HepG2 (cell line): ENCODE results near the gene TSPYL1. TPM values are rescaled to one million over a fixed set of nuclear protein-coding genes. Genes with fewer than 3 reads are reported as not detected.

Experiments
- GFI1 ChIP-seq: sonication (generic); formaldehyde crosslinking; IDR thresholded peaks from 2 replicates; pipeline ENCODE4 v1.5.0; 2020; ENCODE audit warnings: missing genetic modification reagents, mild to moderate bottlenecking, borderline replicate concordance
- MLLT10 ChIP-seq: sonication (generic); formaldehyde crosslinking; IDR thresholded peaks from 2 replicates; pipeline ENCODE4 v1.4.0; 2020; ENCODE audit warnings: missing genetic modification reagents
- NBN ChIP-seq: fragments of 450-650 bp; conservative IDR thresholded peaks from 2 replicates; pipeline ENCODE4 v1.6.1; 2017
- PHF5A ChIP-seq: IDR thresholded peaks from one replicate; pipeline ENCODE4 v1.6.1; 2018; ENCODE audit warnings: low read depth, missing genetic modification reagents; ENCODE audit not compliant: unreplicated experiment
- RFXAP ChIP-seq: sonication (generic); formaldehyde crosslinking; IDR thresholded peaks from 2 replicates; pipeline ENCODE4 v1.4.0; 2020; ENCODE audit warnings: missing genetic modification reagents, borderline replicate concordance
- STAG1 ChIP-seq: sonication (generic); formaldehyde crosslinking; IDR thresholded peaks from 2 replicates; pipeline ENCODE4 v1.4.0; 2020; ENCODE audit warnings: missing genetic modification reagents
- TFDP2 ChIP-seq: sonication (generic); formaldehyde crosslinking; IDR thresholded peaks from 2 replicates; pipeline ENCODE4 v1.4.0; 2020; ENCODE audit warnings: missing genetic modification reagents
- ZBTB38 ChIP-seq: sonication (generic); formaldehyde crosslinking; IDR thresholded peaks from 2 replicates; pipeline ENCODE4 v1.5.1; 2020; ENCODE audit warnings: mild to moderate bottlenecking, missing genetic modification reagents
- ZBTB7B ChIP-seq: sonication (generic); formaldehyde crosslinking; IDR thresholded peaks from 2 replicates; pipeline ENCODE4 v1.4.0; 2020; ENCODE audit warnings: missing genetic modification reagents
- ZFP91 ChIP-seq: sonication (generic); formaldehyde crosslinking; IDR thresholded peaks from 2 replicates; pipeline ENCODE4 v1.9.0; 2022; ENCODE audit warnings: missing genetic modification reagents, mild to moderate bottlenecking, borderline replicate concordance
- ZNF333 ChIP-seq: sonication (generic); formaldehyde crosslinking; IDR thresholded peaks from 2 replicates; pipeline ENCODE4 v1.4.0; 2020; ENCODE audit warnings: mild to moderate bottlenecking, missing genetic modification reagents, borderline replicate concordance
- ZNF407 ChIP-seq: sonication (generic); formaldehyde crosslinking; IDR thresholded peaks from one replicate; pipeline ENCODE4 v1.5.1; 2020; ENCODE audit warnings: mild to moderate bottlenecking, missing genetic modification reagents; ENCODE audit errors: not compliant biosample characterization
- ZNF75D ChIP-seq: sonication (generic); formaldehyde crosslinking; IDR thresholded peaks from 2 replicates; pipeline ENCODE4 v1.8.1; 2023; ENCODE audit warnings: missing genetic modification reagents, mild to moderate bottlenecking, borderline replicate concordance
- polyA plus RNA-seq, 8 experiments: library from polyadenylated mRNA; depleted of rRNA in 3 of 8; stranded (reverse) in 7 of 8; unstranded in 1 of 8; fragments of >200 nt; fragmentation: Illumina TruSeq in 4 of 8; extraction: Trizol in 4 of 8; gene quantifications; 2 replicates each; pipeline versions ENCODE4 v1.2.1 to v1.2.3, GENCODE V29; 2011 to 2016; ENCODE audit warnings: low read depth in 4 of 8, missing spikeins in 1 of 8, mixed read lengths in 1 of 8; ENCODE audit not compliant: insufficient read depth in 1 of 8
- total RNA-seq, 5 experiments: library from RNA; depleted of rRNA; stranded (reverse); fragments of >200 nt; fragmentation: Illumina TruSeq; extraction: Trizol; gene quantifications; 2 replicates each; pipeline ENCODE4 v1.2.3, GENCODE V29; 2016; ENCODE audit warnings: low read depth in 1 of 5
- TF ChIP-seq, protein P1 (sequence below): sonication (generic); formaldehyde crosslinking; IDR thresholded peaks from 2 replicates; pipeline ENCODE4 v1.4.0; 2020; ENCODE audit warnings: missing genetic modification reagents

Gene TSPYL1
- total and polyA plus RNA-seq, 2 of the 13 experiments (the other 11 are each of a cell fraction or from before 2014, with no cell fraction given): 28.3 to 93.0 TPM

GRCh38 chr6:116279232-116280160, at the start of gene TSPYL1 (continued):
- TF ChIP-seq ZNF407 (CRISPR knock-in tag): peak; percentile 85
- TF ChIP-seq ZNF75D: no peak
- no peak for TF ChIP-seq NBN
- TF ChIP-seq MLLT10: no peak
- TF ChIP-seq RFXAP: peak; percentile 100
- peak; percentile 79 for TF ChIP-seq ZBTB7B (CRISPR knock-in tag)
- TF ChIP-seq PHF5A (CRISPR knock-in tag): no peak
- peak; percentile 95 for TF ChIP-seq ZFP91 (CRISPR knock-in tag)
- peak; percentile 78 for TF ChIP-seq GFI1
- peak; percentile 72; the same call in 1 of the 2 replicates for TF ChIP-seq ZNF333 (CRISPR knock-in tag)
- TF ChIP-seq, protein P1, sequence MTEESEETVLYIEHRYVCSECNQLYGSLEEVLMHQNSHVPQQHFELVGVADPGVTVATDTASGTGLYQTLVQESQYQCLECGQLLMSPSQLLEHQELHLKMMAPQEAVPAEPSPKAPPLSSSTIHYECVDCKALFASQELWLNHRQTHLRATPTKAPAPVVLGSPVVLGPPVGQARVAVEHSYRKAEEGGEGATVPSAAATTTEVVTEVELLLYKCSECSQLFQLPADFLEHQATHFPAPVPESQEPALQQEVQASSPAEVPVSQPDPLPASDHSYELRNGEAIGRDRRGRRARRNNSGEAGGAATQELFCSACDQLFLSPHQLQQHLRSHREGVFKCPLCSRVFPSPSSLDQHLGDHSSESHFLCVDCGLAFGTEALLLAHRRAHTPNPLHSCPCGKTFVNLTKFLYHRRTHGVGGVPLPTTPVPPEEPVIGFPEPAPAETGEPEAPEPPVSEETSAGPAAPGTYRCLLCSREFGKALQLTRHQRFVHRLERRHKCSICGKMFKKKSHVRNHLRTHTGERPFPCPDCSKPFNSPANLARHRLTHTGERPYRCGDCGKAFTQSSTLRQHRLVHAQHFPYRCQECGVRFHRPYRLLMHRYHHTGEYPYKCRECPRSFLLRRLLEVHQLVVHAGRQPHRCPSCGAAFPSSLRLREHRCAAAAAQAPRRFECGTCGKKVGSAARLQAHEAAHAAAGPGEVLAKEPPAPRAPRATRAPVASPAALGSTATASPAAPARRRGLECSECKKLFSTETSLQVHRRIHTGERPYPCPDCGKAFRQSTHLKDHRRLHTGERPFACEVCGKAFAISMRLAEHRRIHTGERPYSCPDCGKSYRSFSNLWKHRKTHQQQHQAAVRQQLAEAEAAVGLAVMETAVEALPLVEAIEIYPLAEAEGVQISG: peak; percentile 80
- TF ChIP-seq TFDP2 (CRISPR knock-in tag): no peak; the same call in 1 of the 2 replicates
- no peak for TF ChIP-seq STAG1 (CRISPR knock-in tag)
- TF ChIP-seq ZBTB38 (CRISPR knock-in tag): peak; percentile 51
